HG03159 (cell line): ENCODE measurements around the gene CCNK.
A peak's percentile ranks its signal among the peaks of the same experiment; 100 is the strongest.

Experiments
- ATAC-seq: cut with Tn5 transposase; IDR thresholded peaks from one replicate; pipeline ENCODE4 v1.9.1; 2021; ENCODE audit warnings: mild to moderate bottlenecking, moderate library complexity; ENCODE audit not compliant: unreplicated experiment

Gene CCNK

GRCh38 chr14:99465288-99465687 lies 15.9 kb upstream of the CCNK start:
- no peak for ATAC-seq

GRCh38 chr14:99466758-99467157 lies 14.5 kb upstream of the CCNK start:
- ATAC-seq: no peak

GRCh38 chr14:99467336-99468078 lies 13.7 kb upstream of the CCNK start:
- ATAC-seq: no peak

- no peak for ATAC-seq
Observed at GRCh38 chr14:99468081-99468480, 13.1 kb upstream of the CCNK start.

GRCh38 chr14:99468836-99469592 lies 12.2 kb upstream of the CCNK start:
- no peak for ATAC-seq

GRCh38 chr14:99471731-99472130 lies 9.5 kb upstream of the CCNK start:
- no peak for ATAC-seq

GRCh38 chr14:99472937-99473336 lies 8.3 kb upstream of the CCNK start:
- ATAC-seq: no peak

GRCh38 chr14:99473458-99473857 lies 7.8 kb upstream of the CCNK start:
- ATAC-seq: no peak

GRCh38 chr14:99475179-99475578 lies 6.0 kb upstream of the CCNK start:
- no peak for ATAC-seq

GRCh38 chr14:99475660-99476059 lies 5.5 kb upstream of the CCNK start:
- ATAC-seq: no peak

GRCh38 chr14:99476864-99477263 lies 4.3 kb upstream of the CCNK start:
- no peak for ATAC-seq

GRCh38 chr14:99478128-99478527 lies 3.1 kb upstream of the CCNK start:
- no peak for ATAC-seq

GRCh38 chr14:99479160-99479905 lies 1.9 kb upstream of the CCNK start:
- no peak for ATAC-seq

- ATAC-seq: peak; percentile 2
Observed at GRCh38 chr14:99479906-99480869, 1.0 kb upstream of the CCNK start, which contains the start of gene SETD3. TSS of gene SETD3 (minus strand) at chr14:99480859. CDS start at chr14:99465805, 15,054 bp downstream.

GRCh38 chr14:99481745-99482099 lies 513 bp downstream of the CCNK start:
- no peak for ATAC-seq

GRCh38 chr14:99484106-99484505 lies 2.9 kb downstream of the CCNK start:
- ATAC-seq: no peak

GRCh38 chr14:99497341-99497740 lies 16.1 kb downstream of the CCNK start:
- no peak for ATAC-seq

- no peak for ATAC-seq
Observed at GRCh38 chr14:99497894-99498293, 16.7 kb downstream of the CCNK start.

GRCh38 chr14:99502989-99503421 lies 21.8 kb downstream of the CCNK start:
- ATAC-seq: no peak

GRCh38 chr14:99503848-99504453 lies 22.7 kb downstream of the CCNK start:
- no peak for ATAC-seq
